Activated CD4-positive, alpha-beta T cell treated with anti-CD3 and anti-CD28 coated beads, Interleukin-2, Interleukin-6, amounts not matched to agents 100 ng/mL and 50 ng/mL, durations not matched to agents 16 hours and 8 hours (primary cell): ENCODE measurements around the gene TRAP1.
"Not testable (repeated sequence)": the region's sequence is repeated elsewhere in the genome, so short reads cannot be mapped to it uniquely, and the experiment has no call there.

Experiments used
- DNase-seq: peaks from one replicate; pipeline ENCODE4 v3.0.0-alpha.2; 2020

The TRAP1 gene

DNA sequence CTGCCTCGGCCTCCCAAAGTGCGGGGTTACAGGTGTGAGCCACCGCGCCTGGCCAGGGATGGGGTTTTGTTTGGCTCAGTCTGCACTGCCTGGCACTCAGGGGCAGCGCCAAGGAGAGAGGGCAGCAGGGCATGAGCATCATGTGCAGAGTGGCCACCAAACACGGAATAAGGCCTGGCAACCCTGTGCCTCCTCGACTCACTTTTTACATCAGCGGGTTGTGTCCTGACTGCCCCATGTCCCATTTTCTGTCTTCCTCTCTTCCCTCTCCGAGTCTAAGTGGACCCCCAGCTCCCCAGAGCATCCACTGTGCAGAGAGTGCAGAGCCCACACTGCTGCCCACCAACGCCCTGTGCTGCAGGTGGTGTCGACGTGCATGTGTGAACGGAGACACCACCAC is 18.2 kb upstream of the TRAP1 start:
- no peak for DNase-seq

GRCh38 chr16:3734758-3735221 is 17.5 kb upstream of the TRAP1 start:
- DNase-seq, result no peak

DNA sequence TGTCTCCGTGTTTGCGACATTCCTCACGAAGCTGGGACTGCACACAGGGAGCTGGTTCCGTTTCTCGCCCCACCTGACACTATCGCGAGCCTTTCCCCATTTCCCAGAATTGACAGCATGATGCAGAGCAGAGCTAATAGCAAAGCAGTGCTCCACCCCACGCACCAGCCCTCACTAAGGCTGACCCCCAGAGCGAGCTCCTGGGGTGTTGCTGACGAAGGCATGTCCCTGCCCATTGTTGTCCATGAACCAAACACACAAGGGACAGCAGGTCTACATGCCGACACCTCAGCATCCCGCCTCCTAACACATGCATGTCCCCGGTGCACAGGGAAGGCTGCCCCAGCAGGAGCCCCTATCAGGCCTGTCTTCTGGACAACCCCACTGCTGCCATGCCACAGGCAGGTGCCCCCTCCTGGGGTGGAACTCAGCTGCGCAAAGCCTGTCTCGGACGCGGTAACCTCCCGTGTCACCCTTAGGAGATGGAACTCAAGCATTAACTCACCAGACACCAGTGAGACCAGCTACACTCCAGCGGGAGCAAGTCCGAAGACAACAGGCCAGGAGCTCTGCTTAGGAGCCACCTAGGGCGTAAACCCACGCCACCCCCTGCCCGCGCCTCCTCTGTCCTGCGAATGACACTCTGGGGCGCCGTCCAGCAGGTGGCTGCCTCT is 16.9 kb upstream of the TRAP1 start:
- no peak for DNase-seq

- DNase-seq, result no peak
These were observed 14.8 kb upstream of the TRAP1 start for GRCh38 chr16:3732171-3732570.

- no peak for DNase-seq
These were observed 14.0 kb upstream of the TRAP1 start for GRCh38 chr16:3731126-3731935.

DNA sequence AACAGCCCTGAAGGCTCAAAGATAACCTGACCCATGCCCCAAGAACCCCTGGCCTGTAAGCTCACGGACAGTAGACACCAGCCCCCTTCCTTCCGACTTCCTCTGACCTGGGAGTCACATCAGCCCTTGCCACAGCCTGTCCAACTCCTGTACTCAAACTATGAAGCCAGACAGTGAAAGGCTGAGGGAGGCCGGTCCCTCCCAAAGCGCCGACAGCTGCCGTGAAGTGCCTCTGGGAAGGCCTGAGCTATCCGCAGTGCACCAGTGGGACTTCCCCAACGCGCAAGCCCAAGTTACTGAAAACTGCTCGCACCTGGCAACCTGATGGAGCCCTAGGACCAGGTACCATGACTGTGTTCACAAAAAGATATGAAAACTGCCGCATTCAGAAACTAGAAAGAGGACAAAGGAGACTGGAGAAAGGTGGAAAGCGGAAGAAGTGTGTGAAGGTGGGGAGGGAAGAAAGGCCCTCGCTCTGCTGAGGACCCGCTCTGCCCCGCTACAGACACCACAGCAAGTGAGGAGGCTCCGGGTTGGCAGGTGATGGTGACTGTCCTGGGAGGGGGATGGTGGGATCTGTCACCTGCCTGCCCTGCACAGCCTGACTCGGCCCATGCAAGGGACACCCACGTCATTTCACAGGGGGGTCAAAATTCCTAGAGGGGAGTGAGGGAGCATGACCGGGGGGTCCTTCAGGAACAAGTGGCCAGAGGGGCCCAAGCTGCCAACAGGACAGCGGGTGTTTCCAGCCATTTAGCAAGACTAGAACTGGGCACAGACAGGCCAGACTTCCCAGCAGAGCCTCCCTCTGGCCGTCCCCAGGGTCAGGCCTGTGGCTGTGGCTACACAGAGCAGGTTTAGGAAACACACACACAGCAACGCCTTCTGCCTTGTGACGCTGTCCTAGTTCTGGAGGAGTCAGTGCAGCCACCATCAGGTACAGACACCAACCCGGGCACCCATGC is 13.1 kb upstream of the TRAP1 start:
- no peak for DNase-seq

DNA sequence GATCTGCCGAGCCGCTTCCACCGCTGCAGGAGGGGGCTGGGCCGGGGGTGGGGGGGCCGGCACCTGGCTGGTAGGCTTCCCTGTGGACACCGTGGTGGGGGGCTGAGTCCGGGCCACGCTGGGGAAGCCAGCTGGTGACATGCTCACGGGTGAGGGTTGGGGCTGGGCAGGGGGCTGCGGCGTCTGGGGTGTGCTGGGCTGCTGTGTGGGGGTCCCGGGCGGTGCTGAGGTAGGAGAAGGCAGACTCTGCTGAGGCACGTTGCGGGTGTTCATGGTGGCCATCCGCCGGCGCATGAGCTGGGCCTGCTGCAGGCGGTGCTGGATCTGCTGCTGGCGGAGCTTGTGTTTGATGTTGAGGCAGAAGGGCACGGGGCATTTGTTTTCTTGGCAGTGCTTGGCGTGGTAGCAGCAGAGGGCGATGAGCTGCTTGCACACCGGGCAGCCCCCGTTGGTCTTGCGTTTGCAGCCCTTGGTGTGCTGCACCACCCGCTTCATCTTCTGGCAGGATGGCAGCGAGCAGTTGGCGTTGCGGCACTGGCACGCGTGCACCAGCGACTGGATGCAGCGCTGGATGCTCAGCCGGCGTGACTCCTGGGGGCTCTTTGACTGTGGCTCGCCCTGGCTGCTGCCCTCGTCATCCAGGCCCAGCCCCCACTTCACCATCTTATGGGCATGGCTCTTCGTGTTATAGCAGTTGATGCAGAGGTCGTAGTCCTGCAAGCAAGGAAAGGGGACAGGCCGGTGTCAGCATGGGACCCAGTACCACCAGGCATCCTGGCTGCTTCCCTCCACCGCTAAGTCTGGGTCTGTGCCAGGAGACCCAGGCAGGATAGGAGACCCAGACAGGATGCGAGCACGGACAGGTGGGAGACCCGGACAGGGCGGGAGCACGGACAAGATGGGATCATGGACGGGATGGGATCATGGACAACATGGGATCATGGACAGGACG is 12.1 kb upstream of the TRAP1 start:
- no peak for DNase-seq

GRCh38 chr16:3728424-3729160 is 11.3 kb upstream of the TRAP1 start:
- no peak for DNase-seq

DNA sequence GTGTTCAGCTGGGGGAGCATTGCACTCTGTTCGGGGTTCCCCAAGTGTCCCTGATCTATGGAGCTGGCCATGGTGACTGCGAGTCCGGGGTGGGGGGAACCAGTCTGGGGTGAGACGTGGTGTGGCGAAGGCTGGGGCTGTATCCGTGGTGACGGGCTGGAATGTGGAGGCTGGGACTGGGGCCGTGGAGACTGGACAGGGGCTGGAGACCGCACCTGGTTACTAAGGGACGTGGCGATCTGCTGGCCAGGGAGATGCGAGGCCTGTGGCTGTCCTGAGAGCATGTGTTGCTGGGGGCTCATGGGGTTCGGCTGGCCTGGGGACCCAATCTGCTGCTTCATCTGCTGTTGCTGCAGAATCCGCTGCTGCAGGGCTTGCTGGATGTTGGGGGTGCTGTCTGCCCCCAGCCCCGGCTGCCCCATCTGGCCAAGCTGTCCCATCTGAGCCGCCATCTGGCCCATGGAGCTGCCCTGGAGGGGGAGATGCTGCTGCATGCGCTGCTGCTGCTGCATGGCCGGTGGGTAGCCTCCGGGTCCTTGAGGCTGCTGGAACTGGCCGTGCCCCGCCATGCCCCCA is 10.6 kb upstream of the TRAP1 start:
- no peak for DNase-seq

DNA sequence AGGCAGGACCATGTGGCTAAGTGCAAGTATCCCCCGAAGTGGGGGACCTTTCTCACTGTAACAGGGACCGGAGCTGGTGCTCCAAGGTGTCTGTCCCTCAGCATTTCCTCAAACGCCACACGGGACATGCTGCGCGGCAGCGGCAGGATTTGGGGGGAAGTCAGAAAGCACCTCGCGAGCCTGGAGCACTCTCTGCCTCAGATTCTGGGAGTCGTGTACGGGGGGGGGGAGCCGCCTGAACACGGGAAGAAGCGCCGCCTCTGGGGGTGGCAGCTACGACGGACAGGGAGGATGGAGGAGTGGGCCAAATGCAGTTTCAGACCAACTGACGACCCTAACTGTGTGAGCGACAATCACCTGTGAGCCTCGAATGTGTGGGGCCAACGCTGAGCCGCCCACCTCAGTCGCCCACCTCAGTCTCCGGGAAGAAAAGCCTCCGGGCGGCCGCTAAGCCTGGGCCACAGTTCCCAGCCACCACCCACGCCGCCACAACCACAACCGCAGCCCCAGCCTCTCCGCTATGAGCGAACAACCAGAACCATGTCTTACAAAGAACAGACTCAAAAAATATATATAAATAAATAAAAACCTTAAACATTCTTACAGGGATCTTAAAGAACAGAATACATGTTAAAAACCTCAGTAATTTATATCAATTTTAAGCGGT is 8.8 kb upstream of the TRAP1 start:
- no peak for DNase-seq

DNA sequence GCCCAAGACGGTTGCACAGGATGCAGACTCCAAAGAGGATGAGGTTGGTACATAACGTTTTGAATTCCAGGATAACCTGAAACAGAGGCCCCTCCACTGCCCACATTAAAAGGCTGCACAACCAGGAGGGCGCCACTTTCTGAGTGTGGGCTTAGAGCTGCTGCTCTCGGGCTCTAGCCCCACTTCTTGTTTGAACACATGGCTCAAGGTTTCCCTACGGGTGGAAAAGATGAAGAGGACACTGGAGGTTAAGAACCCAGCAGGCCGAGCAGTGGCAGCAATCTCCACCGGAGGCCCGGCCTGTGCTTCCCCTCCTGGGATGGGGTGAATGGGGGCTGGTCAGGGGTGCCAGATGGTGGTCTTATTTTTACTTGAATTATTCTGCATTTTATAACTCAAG is 8.0 kb upstream of the TRAP1 start:
- no peak for DNase-seq

GRCh38 chr16:3722508-3722907 is 5.2 kb upstream of the TRAP1 start:
- no peak for DNase-seq

DNA sequence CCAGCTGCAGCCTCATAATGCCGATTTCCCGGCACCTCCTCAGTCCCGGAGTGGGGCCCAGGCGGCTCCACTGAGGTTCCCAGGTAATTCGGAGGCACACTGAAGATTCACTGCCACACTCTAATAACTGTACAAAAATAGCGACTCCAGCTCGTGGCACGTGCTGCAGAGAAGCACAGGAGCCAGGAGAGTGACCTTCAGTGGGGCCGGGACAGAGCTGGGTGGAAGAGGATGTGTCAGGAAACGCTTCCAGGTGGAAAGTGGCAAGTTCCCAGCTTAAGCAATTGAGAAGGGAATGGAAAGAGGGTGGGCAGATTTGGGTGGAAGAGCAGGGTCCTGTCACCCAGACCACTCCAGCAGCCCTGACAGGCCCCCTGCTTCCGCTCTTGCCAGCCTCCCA is 3.1 kb upstream of the TRAP1 start:
- DNase-seq, result no peak

DNA sequence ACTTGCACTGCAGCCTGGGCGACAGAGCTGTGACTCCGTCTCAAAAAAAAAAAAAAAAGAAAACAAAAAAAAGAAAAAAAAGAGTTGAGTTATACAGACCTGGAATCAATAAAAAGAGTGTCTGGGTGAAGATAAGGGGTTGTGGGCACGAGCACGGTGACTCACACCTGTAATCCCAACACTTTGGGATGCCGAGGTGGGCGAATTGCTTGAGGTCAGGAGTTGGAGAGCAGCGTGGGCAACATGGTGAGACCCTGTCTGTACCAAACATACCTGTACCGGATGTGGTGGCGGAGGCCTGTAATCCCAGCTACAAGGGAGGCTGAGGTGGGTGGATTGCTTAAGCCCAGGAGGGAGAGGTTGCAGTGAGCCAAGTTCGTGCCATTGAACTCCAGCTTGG is 1.3 kb upstream of the TRAP1 start:
- no peak for DNase-seq

- DNase-seq, result no peak
These were observed 681 bp upstream of the TRAP1 start for GRCh38 chr16:3718019-3718391.

- DNase-seq, result peak; percentile 58
These were observed 491 bp downstream of the TRAP1 start for GRCh38 chr16:3716831-3717234.

GRCh38 chr16:3715430-3715829 is 1.9 kb downstream of the TRAP1 start:
- DNase-seq, result no peak

DNA sequence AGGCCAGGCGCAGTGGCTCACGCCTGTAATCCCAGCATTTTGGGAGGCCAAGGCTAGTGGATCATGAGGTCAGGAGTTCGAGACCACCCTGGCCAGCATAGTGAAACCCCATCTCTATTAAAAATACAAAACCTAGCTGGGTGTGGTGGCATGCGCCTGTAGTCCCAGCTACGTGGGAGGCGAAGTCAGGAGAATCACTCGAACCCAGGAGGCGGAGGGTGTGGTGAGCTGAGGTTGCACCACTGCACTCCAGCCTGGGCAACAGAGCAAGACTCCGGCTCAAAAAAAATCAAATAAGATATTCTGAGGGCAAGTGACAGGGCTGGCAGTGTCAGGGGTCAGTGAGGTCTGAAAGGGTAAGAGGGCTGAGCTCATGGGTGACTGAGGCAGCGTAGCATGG is 2.9 kb downstream of the TRAP1 start:
- not testable (repeated sequence) for DNase-seq

DNA sequence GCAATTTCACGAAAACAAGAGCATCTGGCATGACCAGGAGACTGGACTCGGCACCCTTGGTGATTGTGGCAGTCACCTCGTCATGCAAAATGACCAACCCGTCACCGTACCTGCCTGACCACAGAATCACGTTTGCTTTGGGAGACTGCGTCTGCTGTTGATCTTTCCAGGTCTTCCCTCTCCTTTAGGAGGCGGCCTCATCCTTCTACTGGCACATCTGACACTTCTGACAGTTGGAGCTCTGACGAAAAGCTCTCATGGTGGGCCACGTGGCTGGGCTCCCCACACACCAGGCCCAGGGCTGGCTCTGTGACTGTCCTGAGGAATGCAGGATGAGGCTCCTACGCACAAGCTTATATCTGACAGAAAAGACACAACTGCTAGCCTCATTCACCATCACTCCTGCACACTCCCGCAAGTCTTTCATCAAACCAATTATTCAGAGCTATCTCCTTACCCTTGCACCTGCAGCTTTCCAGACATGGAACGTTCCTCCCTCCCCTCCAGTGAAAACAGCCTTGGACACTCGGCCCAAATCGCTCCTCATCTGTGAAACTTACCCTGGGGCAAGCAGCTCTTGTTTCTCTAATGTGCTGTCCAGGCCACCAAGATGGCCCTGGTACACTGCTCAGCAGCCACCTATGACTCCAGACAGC is 3.6 kb downstream of the TRAP1 start:
- DNase-seq, result no peak

DNA sequence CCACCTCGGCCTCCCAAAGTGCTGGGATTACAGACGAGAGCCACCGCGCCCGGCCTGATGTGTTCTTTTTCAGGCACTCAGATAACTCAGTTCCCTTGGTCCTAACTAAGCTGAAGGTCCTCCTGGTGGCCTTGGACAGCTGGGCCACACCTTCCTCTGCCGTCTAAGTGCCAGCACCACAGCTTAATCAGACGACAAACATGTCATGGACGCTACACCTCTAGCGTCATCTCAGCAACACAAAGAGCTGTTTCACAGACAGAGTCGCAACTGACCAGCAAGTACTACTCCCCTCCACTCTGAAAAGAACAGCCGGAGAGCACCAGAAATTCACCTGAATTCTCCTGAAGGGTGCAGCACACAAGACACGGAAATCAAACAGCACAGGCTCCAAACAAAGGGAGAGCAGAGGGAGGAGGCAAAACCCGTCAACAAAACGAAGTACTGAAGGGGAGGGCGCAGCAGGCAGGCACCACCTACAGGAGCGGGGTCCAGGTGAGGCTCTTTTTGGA is 4.4 kb downstream of the TRAP1 start:
- DNase-seq, result no peak
